SK-N-SH treated with all-trans-retinoic acid at 6 μM for 48 hours (cell line): ENCODE results near the gene EBP.

Experiments
- ATAC-seq: fragments of 200-7000 bp; cut with Tn5 transposase; 3 replicates; pipeline ENCODE4 v1.9.1; 2020; ENCODE audit warnings: mild to moderate bottlenecking, moderate library complexity
- ARNTL ChIP-seq: fragments of 450-650 bp; formaldehyde crosslinking; IDR thresholded peaks from 2 replicates; pipeline ENCODE4 v1.5.0; 2020; ENCODE audit warnings: low read depth, mild to moderate bottlenecking, moderate library complexity, borderline replicate concordance
- BACH2 ChIP-seq: fragments of 250-450 bp; sonication (Bioruptor Pico); IDR thresholded peaks from 2 replicates; pipeline ENCODE4 v1.9.0; 2021; ENCODE audit warnings: mild to moderate bottlenecking, borderline replicate concordance
- CREB5 ChIP-seq: fragments of 250-450 bp; sonication (Bioruptor Pico); IDR thresholded peaks from 2 replicates; pipeline ENCODE4 v1.5.1; 2020; ENCODE audit warnings: low read depth, mild to moderate bottlenecking, moderate library complexity
- CSDC2 ChIP-seq: fragments of 250-450 bp; sonication (Bioruptor Pico); IDR thresholded peaks from 2 replicates; pipeline ENCODE4 v1.5.0; 2020; ENCODE audit warnings: mild to moderate bottlenecking, moderate library complexity
- CSRNP3 ChIP-seq: fragments of 250-450 bp; sonication (Bioruptor Pico); IDR thresholded peaks from 2 replicates; pipeline ENCODE4 v1.5.1; 2021; ENCODE audit warnings: mild to moderate bottlenecking, moderate library complexity
- ESRRG ChIP-seq: fragments of 250-450 bp; sonication (Bioruptor Pico); IDR thresholded peaks from 2 replicates; pipeline ENCODE4 v1.6.1; 2021; ENCODE audit warnings: mild to moderate bottlenecking
- GLIS3 ChIP-seq: fragments of 250-450 bp; sonication (Bioruptor Pico); IDR thresholded peaks from 2 replicates; pipeline ENCODE4 v1.5.0; 2020; ENCODE audit warnings: mild to moderate bottlenecking, moderate library complexity
- ISL1 ChIP-seq: fragments of 250-450 bp; sonication (Bioruptor Pico); IDR thresholded peaks from 2 replicates; pipeline ENCODE4 v2.1.2; 2022; ENCODE audit warnings: mild to moderate bottlenecking, moderate library complexity
- OSR1 ChIP-seq: fragments of 250-450 bp; sonication (Bioruptor Pico); IDR thresholded peaks from 2 replicates; pipeline ENCODE4 v1.8.0; 2022; ENCODE audit warnings: moderate library complexity, mild to moderate bottlenecking, inconsistent platforms
- PATZ1 ChIP-seq: fragments of 250-450 bp; sonication (Bioruptor Pico); IDR thresholded peaks from 2 replicates; pipeline ENCODE4 v1.8.0; 2020; ENCODE audit warnings: mild to moderate bottlenecking, moderate library complexity, borderline replicate concordance
- POU6F1 ChIP-seq: fragments of 250-450 bp; sonication (Bioruptor Pico); IDR thresholded peaks from 2 replicates; pipeline ENCODE4 v1.8.0; 2021; ENCODE audit warnings: low read depth, mild to moderate bottlenecking, moderate library complexity, borderline replicate concordance
- PPARA ChIP-seq: fragments of 250-450 bp; sonication (Bioruptor Pico); IDR thresholded peaks from 2 replicates; pipeline ENCODE4 v1.5.0; 2020; ENCODE audit warnings: mild to moderate bottlenecking, borderline replicate concordance
- SNAI2 ChIP-seq: fragments of 250-450 bp; sonication (Bioruptor Pico); IDR thresholded peaks from 2 replicates; pipeline ENCODE4 v1.5.0; 2020; ENCODE audit warnings: mild to moderate bottlenecking, moderate library complexity
- TCF4 ChIP-seq: fragments of 250-450 bp; sonication (Bioruptor Pico); IDR thresholded peaks from 2 replicates; pipeline ENCODE4 v1.8.0; 2021; ENCODE audit warnings: mild to moderate bottlenecking, moderate library complexity, borderline replicate concordance
- TSHZ2 ChIP-seq: fragments of 250-450 bp; sonication (Bioruptor Pico); IDR thresholded peaks from 2 replicates; pipeline ENCODE4 v1.5.0; 2020; ENCODE audit warnings: mild to moderate bottlenecking, moderate library complexity
- ZC3H10 ChIP-seq: fragments of 250-450 bp; sonication (Bioruptor Pico); IDR thresholded peaks from 2 replicates; pipeline ENCODE4 v1.5.1; 2021; ENCODE audit warnings: mild to moderate bottlenecking, moderate library complexity
- ZFP3 ChIP-seq: fragments of 250-450 bp; sonication (Bioruptor Pico); IDR thresholded peaks from 2 replicates; pipeline ENCODE4 v1.5.0; 2020; ENCODE audit warnings: mild to moderate bottlenecking, moderate library complexity
- ZFP30 ChIP-seq: fragments of 450-650 bp; formaldehyde crosslinking; IDR thresholded peaks from 2 replicates; pipeline ENCODE4 v1.5.0; 2022; ENCODE audit warnings: mild to moderate bottlenecking, moderate library complexity
- ZNF565 ChIP-seq: fragments of 450-650 bp; formaldehyde crosslinking; conservative IDR thresholded peaks from 2 replicates; pipeline ENCODE4 v1.5.0; 2020; ENCODE audit warnings: low read depth, mild to moderate bottlenecking, moderate library complexity
- ZNF70 ChIP-seq: fragments of 450-650 bp; formaldehyde crosslinking; IDR thresholded peaks from 2 replicates; pipeline ENCODE4 v1.5.0; 2020; ENCODE audit warnings: mild to moderate bottlenecking, moderate library complexity
- ZNF8 ChIP-seq: fragments of 450-650 bp; formaldehyde crosslinking; IDR thresholded peaks from 2 replicates; pipeline ENCODE4 v1.5.0; 2020; ENCODE audit warnings: mild to moderate bottlenecking, moderate library complexity

The EBP gene

GRCh38 chrX:48488034-48488433 lies 33.6 kb upstream of the EBP start:
- TF ChIP-seq SNAI2 (CRISPR knock-in tag) (no peak), ZFP30 (CRISPR knock-in tag) (no peak), BACH2 (CRISPR knock-in tag) (no peak), GLIS3 (CRISPR knock-in tag) (no peak), POU6F1 (CRISPR knock-in tag) (no peak), CSRNP3 (CRISPR knock-in tag) (no peak), PPARA (CRISPR knock-in tag) (no peak), OSR1 (no peak), ESRRG (CRISPR knock-in tag) (no peak), ZNF70 (CRISPR knock-in tag) (no peak), ZFP3 (CRISPR knock-in tag) (no peak), ZC3H10 (no peak), PATZ1 (no peak), TCF4 (CRISPR knock-in tag) (no peak), ZNF565 (CRISPR knock-in tag) (no peak), CREB5 (no peak), TSHZ2 (CRISPR knock-in tag) (no peak), ARNTL (no peak), ZNF8 (no peak)
- no peak for ATAC-seq

GRCh38 chrX:48489296-48489695 lies 32.3 kb upstream of the EBP start:
- ATAC-seq, result no peak
- no peak for TF ChIP-seq ARNTL
- no peak for TF ChIP-seq PATZ1
- no peak for TF ChIP-seq ISL1
- TF ChIP-seq ZNF565 (CRISPR knock-in tag), result no peak
- TF ChIP-seq CSDC2 (CRISPR knock-in tag), result no peak
- TF ChIP-seq CSRNP3 (CRISPR knock-in tag), result no peak
- no peak for TF ChIP-seq ZNF70 (CRISPR knock-in tag)
- TF ChIP-seq TCF4 (CRISPR knock-in tag), result no peak
- no peak for TF ChIP-seq ESRRG (CRISPR knock-in tag)
- no peak for TF ChIP-seq ZC3H10
- TF ChIP-seq BACH2 (CRISPR knock-in tag), result no peak
- no peak for TF ChIP-seq ZFP30 (CRISPR knock-in tag)
- no peak for TF ChIP-seq GLIS3 (CRISPR knock-in tag)
- no peak for TF ChIP-seq SNAI2 (CRISPR knock-in tag)
